NB4 (cell line): ENCODE data around the gene KBTBD13.
"Not testable (repeated sequence)": the region's sequence is repeated elsewhere in the genome, so short reads cannot be mapped to it uniquely, and the experiment has no call there.

Experiments used
- DNase-seq: peaks from one replicate; pipeline ENCODE4 v3.0.0; 2010; ENCODE audit warnings: low read depth
- H3K4me3 ChIP-seq: one replicate; pipeline ENCODE4 v1.5.1; 2011; ENCODE audit warnings: mild to moderate bottlenecking, low read depth, low read length, moderate library complexity
- MYC ChIP-seq: IDR thresholded peaks from 2 replicates; pipeline ENCODE4 v1.6.1; 2011; ENCODE audit warnings: low read depth, low read length
- POLR2A ChIP-seq: IDR thresholded peaks from 2 replicates; pipeline ENCODE4 v1.6.1; 2011; ENCODE audit warnings: mild to moderate bottlenecking; ENCODE audit not compliant: insufficient read length; ENCODE audit errors: extremely low read depth
- TF ChIP-seq, protein P1 (sequence below): IDR thresholded peaks from 2 replicates; pipeline ENCODE4 v1.6.1; 2011; ENCODE audit warnings: low read depth, low read length
- TF ChIP-seq, protein P2 (sequence below): IDR thresholded peaks from one replicate; pipeline ENCODE4 v1.5.1; 2012; ENCODE audit warnings: low read depth, low read length

KBTBD13 gene

DNA sequence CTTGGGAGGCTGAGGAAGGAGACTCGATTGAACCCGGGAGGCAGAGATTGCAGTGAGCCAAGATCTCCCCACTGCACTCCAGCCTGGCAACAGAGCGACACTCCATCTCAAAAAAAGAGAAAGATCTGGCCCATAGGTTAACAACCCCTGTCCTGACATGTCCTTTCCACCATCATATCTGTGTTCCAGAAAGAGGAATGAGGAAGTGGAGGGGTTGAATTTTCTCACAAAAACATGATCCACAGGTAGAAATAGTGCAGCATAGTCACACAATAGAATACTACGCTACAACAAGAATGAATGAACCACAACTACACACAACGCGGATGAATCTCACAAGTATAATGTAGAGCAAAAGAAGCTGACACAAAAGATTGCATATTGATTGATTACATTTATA, 36.1 kb upstream of the KBTBD13 start:
- no peak for DNase-seq
- H3K4me3 ChIP-seq, result no peak overlapping the region
- TF ChIP-seq, protein P1, sequence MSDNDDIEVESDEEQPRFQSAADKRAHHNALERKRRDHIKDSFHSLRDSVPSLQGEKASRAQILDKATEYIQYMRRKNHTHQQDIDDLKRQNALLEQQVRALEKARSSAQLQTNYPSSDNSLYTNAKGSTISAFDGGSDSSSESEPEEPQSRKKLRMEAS, result no peak
- TF ChIP-seq MYC, result no peak
- TF ChIP-seq, protein P2, sequence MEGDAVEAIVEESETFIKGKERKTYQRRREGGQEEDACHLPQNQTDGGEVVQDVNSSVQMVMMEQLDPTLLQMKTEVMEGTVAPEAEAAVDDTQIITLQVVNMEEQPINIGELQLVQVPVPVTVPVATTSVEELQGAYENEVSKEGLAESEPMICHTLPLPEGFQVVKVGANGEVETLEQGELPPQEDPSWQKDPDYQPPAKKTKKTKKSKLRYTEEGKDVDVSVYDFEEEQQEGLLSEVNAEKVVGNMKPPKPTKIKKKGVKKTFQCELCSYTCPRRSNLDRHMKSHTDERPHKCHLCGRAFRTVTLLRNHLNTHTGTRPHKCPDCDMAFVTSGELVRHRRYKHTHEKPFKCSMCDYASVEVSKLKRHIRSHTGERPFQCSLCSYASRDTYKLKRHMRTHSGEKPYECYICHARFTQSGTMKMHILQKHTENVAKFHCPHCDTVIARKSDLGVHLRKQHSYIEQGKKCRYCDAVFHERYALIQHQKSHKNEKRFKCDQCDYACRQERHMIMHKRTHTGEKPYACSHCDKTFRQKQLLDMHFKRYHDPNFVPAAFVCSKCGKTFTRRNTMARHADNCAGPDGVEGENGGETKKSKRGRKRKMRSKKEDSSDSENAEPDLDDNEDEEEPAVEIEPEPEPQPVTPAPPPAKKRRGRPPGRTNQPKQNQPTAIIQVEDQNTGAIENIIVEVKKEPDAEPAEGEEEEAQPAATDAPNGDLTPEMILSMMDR, result no peak
- TF ChIP-seq POLR2A, result no peak

DNA sequence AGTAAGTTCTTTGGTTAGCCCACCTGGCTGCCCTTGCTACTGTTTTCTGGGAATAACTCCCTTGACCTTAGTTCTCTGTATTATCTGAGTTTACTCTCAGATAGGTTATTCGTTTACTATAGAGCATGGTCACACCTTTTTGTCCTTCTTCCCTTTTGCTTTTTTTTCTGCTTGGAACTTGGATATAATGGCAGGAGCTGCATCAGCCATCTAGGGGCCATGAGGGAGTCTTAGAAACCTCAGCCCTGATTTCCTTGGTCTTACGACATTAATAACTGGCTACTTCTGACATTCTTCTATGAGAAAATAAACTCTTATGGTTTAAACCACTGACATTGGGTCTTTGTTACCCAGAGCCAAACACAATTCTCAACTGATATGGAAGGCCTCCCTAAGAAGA, 34.8 kb upstream of the KBTBD13 start:
- no peak overlapping the region for H3K4me3 ChIP-seq
- TF ChIP-seq POLR2A, result no peak
- no peak for TF ChIP-seq MYC
- TF ChIP-seq, protein P1, result no peak
- TF ChIP-seq, protein P2, result no peak
- DNase-seq, result no peak

DNA sequence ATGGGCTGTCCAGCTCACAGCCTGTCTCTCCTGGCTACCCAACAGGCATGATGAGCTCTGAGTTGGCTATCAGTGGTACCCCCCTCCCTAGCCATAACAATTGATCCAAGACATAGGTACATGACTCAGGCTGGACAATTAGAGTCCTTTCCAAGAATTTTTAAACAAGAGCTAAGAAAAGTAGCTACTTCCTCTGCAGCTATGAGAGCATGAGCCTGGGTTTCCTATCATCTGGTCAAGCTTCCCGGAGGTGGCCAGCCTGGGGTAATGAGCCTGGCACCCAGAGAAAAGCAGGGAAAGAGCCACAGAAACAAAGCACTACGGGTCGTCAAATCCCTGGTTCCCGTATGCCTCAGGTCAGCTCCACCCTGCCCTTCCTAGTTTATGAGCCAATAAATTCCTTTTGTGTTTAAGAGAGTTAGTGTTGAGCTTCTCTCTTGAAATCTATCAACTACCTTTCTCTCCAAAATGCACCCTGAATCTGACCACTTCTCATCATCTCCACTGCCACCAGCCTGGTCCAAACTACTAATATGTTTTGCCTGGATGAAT, 33.7 kb upstream of the KBTBD13 start:
- no peak overlapping the region for H3K4me3 ChIP-seq
- DNase-seq, result no peak
- TF ChIP-seq, protein P1, result no peak
- TF ChIP-seq MYC (no peak), POLR2A (no peak)
- TF ChIP-seq, protein P2, result no peak

GRCh38 chr15:65044218-65044617, 32.3 kb upstream of the KBTBD13 start:
- H3K4me3 ChIP-seq, DNase-seq: not testable (repeated sequence)

- TF ChIP-seq, protein P2, result no peak
- TF ChIP-seq MYC (no peak), POLR2A (no peak)
- TF ChIP-seq, protein P1, result no peak
- DNase-seq, result no peak
- H3K4me3 ChIP-seq, result no peak within 1 kb of the TSS
Measured at GRCh38 chr15:65044724-65045481, 31.6 kb upstream of the KBTBD13 start, which contains the start of gene SLC51B. Gene SLC51B (plus strand): TSS chr15:65045387. CDS start chr15:65050005, 4,618 bp downstream.

GRCh38 chr15:65048241-65048640, 28.3 kb upstream of the KBTBD13 start:
- TF ChIP-seq, protein P2, result no peak
- TF ChIP-seq POLR2A (no peak), MYC (no peak)
- TF ChIP-seq, protein P1, result no peak
- no peak for DNase-seq
- no peak overlapping the region for H3K4me3 ChIP-seq
